Activated CD8-positive, alpha-beta T cell treated with anti-CD3 and anti-CD28 coated beads for 36 hours (primary cell): ENCODE measurements around the gene RPRML. TPM values are rescaled to one million over a fixed set of nuclear protein-coding genes. Genes with fewer than 3 reads are reported as not detected.

Experiments used
- ATAC-seq: fragments of 200-7000 bp; cut with Tn5 transposase; one replicate; pipeline ENCODE4 v1.10.0; 2021; ENCODE audit warnings: mild to moderate bottlenecking, moderate library complexity
- CTCF ChIA-PET: fragments of 350-600 bp; sonication (Branson Sonifier 250); formaldehyde crosslinking; loops from one replicate; lab custom pipeline; 2021; ENCODE audit warnings: antibody characterized with exemption; lab: Charles Lee
- POLR2A ChIA-PET: fragments of 350-600 bp; sonication (Branson Sonifier 250); formaldehyde crosslinking; loops from one replicate; lab custom pipeline; 2021; ENCODE audit warnings: antibody characterized with exemption; lab: Charles Lee
- DNase-seq: peaks from one replicate; pipeline ENCODE4 v3.0.0-alpha.2; 2020
- H3K27ac Mint-ChIP-seq: one replicate; pipeline ENCODE4 v1.8.0; 2021; ENCODE audit warnings: mild to moderate bottlenecking, mixed read lengths
- H3K27me3 Mint-ChIP-seq: one replicate; pipeline ENCODE4 v1.8.0; 2021; ENCODE audit warnings: mixed read lengths
- H3K36me3 Mint-ChIP-seq: one replicate; pipeline ENCODE4 v1.8.0; 2021; ENCODE audit warnings: low read depth, mixed read lengths
- H3K4me1 Mint-ChIP-seq: one replicate; pipeline ENCODE4 v1.8.0; 2021; ENCODE audit warnings: low read depth, mixed read lengths
- H3K4me3 Mint-ChIP-seq: one replicate; pipeline ENCODE4 v1.8.0; 2021; ENCODE audit warnings: mild to moderate bottlenecking, moderate library complexity, mixed read lengths
- H3K9me3 Mint-ChIP-seq: one replicate; pipeline ENCODE4 v1.8.0; 2021; ENCODE audit warnings: mixed read lengths
- intact Hi-C: fragments of 100-400 bp; cut with micrococcal nuclease; formaldehyde crosslinking; loops from one replicate; pipeline ENCODE4 v1.10.0; 2022
- microRNA-seq: library from miRNA; unstranded; fragments of <30 nt; microRNA quantifications from one replicate; pipeline ENCODE4 v1.2.0, GENCODE V29; 2022; ENCODE audit warnings: borderline microRNAs expressed, borderline replicate concordance
- total RNA-seq, 2 experiments: library from RNA; stranded (reverse); gene quantifications; one replicate each; pipeline ENCODE4 v1.2.3, GENCODE V29; 2021
- TF ChIP-seq, protein P1 (sequence below): fragments of 200-600 bp; IDR thresholded peaks from one replicate; pipeline ENCODE4 v1.8.0; 2022; ENCODE audit warnings: antibody characterized with exemption, mild to moderate bottlenecking

The RPRML gene
- total RNA-seq, 2 experiments from 2014 or later: not detected

DNA sequence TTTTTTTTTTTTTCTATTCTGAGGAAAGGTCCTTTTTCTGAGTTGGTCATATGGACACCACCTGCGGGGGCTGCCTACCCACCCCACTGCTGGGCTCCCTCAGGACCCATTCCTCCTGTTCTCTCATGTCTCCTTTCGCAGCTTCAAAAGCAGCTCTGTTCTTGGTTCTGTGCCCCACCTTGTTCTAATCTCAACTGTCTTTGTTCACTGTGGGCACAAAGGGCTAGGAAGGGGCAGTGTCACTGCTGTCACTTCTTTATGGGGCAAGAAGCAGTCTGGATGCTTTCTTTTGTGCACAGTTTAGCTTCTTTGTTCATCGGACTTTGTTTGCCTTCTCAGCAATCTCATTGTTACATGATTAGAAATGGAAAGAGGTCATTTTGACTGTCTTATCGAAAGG lies 49.0 kb downstream of the RPRML start:
- H3K4me3 Mint-ChIP-seq: no peak overlapping the region
- intact Hi-C loops: no loop called here
- DNase-seq: no peak
- peaks cover 39% of the 10 kb centered on the region for H3K4me1 Mint-ChIP-seq
- H3K27ac Mint-ChIP-seq: no peak overlapping the region
- POLR2A ChIA-PET: no interaction called here
- H3K9me3 Mint-ChIP-seq: no peaks in the 10 kb centered on the region
- TF ChIP-seq, protein P1, sequence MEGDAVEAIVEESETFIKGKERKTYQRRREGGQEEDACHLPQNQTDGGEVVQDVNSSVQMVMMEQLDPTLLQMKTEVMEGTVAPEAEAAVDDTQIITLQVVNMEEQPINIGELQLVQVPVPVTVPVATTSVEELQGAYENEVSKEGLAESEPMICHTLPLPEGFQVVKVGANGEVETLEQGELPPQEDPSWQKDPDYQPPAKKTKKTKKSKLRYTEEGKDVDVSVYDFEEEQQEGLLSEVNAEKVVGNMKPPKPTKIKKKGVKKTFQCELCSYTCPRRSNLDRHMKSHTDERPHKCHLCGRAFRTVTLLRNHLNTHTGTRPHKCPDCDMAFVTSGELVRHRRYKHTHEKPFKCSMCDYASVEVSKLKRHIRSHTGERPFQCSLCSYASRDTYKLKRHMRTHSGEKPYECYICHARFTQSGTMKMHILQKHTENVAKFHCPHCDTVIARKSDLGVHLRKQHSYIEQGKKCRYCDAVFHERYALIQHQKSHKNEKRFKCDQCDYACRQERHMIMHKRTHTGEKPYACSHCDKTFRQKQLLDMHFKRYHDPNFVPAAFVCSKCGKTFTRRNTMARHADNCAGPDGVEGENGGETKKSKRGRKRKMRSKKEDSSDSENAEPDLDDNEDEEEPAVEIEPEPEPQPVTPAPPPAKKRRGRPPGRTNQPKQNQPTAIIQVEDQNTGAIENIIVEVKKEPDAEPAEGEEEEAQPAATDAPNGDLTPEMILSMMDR: no peak
- CTCF ChIA-PET: interaction anchor here (1.0 to 2.5 kb wide), 2 partner anchors 11 to 13 kb away, joined by 4 to 12 read pairs; no protein-coding TSS in a partner anchor
- peaks cover 34% of the 10 kb centered on the region for H3K36me3 Mint-ChIP-seq
- no peak for ATAC-seq
- H3K27me3 Mint-ChIP-seq: no peaks in the 10 kb centered on the region

DNA sequence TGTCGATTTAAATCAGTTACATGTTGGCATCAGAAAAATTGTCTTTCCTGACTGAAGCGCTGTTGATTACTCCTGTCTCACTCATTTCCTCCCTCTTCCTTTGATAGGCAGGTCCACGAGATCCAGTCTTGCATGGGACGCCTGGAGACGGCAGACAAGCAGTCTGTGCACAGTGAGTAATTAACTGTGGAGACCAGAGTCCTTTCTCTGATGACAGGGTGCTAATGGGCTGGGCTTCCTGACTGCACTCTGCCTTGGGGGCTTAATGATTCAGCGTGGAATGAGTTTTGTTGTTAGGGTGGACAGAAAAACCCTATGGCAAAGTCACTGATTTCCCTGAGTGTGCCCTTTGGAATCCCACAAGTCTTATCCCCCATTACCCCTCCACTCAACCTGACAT lies 49.6 kb downstream of the RPRML start:
- TF ChIP-seq, protein P1: no peak
- ChIA-PET POLR2A (no interaction called here), CTCF (no interaction called here)
- intact Hi-C loops: no loop called here
- Mint-ChIP-seq H3K4me1 (peaks cover 46% of the 10 kb centered on the region), H3K36me3 (peaks cover 33% of the 10 kb centered on the region), H3K9me3 (no peaks in the 10 kb centered on the region), H3K27ac (no peak overlapping the region), H3K27me3 (no peaks in the 10 kb centered on the region), H3K4me3 (no peak overlapping the region)
- ATAC-seq (no peak), DNase-seq (no peak)

DNA sequence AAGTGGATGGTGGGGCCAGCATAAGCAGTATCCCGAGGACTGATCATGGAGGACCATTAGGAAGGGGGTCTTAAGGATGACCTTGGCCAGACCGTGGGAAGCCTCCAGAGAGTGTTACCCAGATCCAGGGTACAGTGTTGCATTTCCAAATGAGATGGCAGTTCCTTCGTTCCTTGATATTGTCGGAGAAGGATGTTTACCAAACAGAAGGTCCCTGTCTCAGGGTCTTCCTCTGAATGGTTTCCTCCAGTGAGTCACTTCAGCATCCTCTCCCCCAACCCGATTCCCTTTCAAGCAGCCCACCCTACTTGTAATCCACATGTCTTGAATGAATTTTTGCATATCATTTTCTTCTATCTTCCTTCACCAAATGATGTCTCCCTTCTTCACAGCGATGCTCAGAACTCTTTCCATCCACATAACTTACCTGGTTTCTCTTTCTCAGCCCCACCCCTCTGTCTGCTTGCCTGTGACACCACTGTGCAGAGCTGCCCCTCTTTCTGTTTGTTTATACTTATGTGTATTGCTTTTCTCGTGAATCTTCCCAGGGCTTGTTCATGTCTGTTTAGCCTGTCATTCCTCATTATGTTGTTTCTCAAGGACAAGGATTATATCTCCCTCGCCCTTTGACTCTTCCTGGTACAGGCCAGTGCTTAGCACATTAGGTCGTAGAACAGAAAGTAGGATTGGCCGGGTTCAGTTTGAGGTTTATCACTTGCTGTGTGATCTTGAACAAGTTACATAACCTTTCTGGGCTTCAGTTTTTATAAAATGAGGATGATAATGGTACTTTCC lies 50.4 kb downstream of the RPRML start:
- intact Hi-C loops: no loop called here
- H3K4me3 Mint-ChIP-seq: no peak overlapping the region
- H3K4me1 Mint-ChIP-seq: peaks cover 51% of the 10 kb centered on the region
- peaks cover 28% of the 10 kb centered on the region for H3K36me3 Mint-ChIP-seq
- POLR2A ChIA-PET: no interaction called here
- CTCF ChIA-PET: no interaction called here
- ATAC-seq: no peak
- TF ChIP-seq, protein P1: no peak
- no peak for DNase-seq
- no peaks in the 10 kb centered on the region for H3K27me3 Mint-ChIP-seq
- peak overlapping the region; percentile 31 for H3K27ac Mint-ChIP-seq
- no peaks in the 10 kb centered on the region for H3K9me3 Mint-ChIP-seq

Small RNA genes within 50 kb of the gene (microRNA-seq; reads per million reads assigned to microRNA genes)
- gene MIR5089: not detected

Other genes with a start within 250 kb of the RPRML start
- gene WNT3, start 160.6 kb downstream of the RPRML start, total RNA-seq: under 1 TPM in 1 of 2 experiments, not detected in 1; 0.09 TPM
- not detected for gene WNT9B, start 127.7 kb downstream of the RPRML start, total RNA-seq
- 10 to 100 TPM; 44.8 to 50.0 TPM for gene GOSR2, start 56.1 kb downstream of the RPRML start, total RNA-seq
- 100 to 1,000 TPM; 103 TPM for gene CDC27, start 210.0 kb upstream of the RPRML start, total RNA-seq
- gene MYL4, start 230.1 kb upstream of the RPRML start, total RNA-seq: not detected